H1 (cell line): ENCODE measurements around the gene XPO1. TPM values are rescaled to one million over a fixed set of nuclear protein-coding genes. Genes with fewer than 3 reads are reported as not detected.
A peak's percentile ranks its signal among the peaks of the same experiment; 100 is the strongest.

Experiments used
- CTCF ChIA-PET: fragments of 300-600 bp; sonication (Branson Sonifier 250); formaldehyde crosslinking; loops from one replicate; lab custom pipeline; 2021; ENCODE audit not compliant: partially characterized antibody; lab: Charles Lee
- POLR2A ChIA-PET: fragments of 300-600 bp; sonication (Branson Sonifier 250); formaldehyde crosslinking; loops from one replicate; lab custom pipeline; 2021; ENCODE audit warnings: inconsistent platforms; ENCODE audit not compliant: partially characterized antibody; lab: Charles Lee
- DNase-seq, 2 experiments: peaks; one replicate each; pipeline versions ENCODE4 v3.0.0 to v3.0.0-alpha.2; 2010 to 2022; ENCODE audit warnings: low spot score in 2 of 2, low read depth in 1 of 2, mixed read lengths in 1 of 2
- FAIRE-seq: peaks from 2 replicates; lab custom pipeline; 2011; peaks lifted over from hg19 to GRCh38; lab: Jason Lieb, UNC
- H2AFZ ChIP-seq: 2 replicates; pipeline ENCODE4 v1.8.1; 2012; ENCODE audit warnings: low read length, inconsistent platforms
- H2AK5ac ChIP-seq: 2 replicates; pipeline ENCODE4 v1.6.1; 2013; ENCODE audit warnings: low read depth, low read length
- H2BK120ac ChIP-seq: replicated peaks from 2 replicates; pipeline ENCODE3; 2013; ENCODE audit warnings: low read depth, low read length, inconsistent platforms
- H2BK12ac ChIP-seq: 2 replicates; pipeline ENCODE4 v1.6.1; 2013; ENCODE audit warnings: low read depth, low read length
- H2BK15ac ChIP-seq: 2 replicates; pipeline ENCODE4 v1.6.1; 2013; ENCODE audit warnings: low read length
- H2BK20ac ChIP-seq: 2 replicates; pipeline ENCODE4 v1.6.1; 2013; ENCODE audit warnings: low read length
- H2BK5ac ChIP-seq: 2 replicates; pipeline ENCODE4 v1.6.1; 2013; ENCODE audit warnings: low read depth, low read length
- H3K14ac ChIP-seq: 2 replicates; pipeline ENCODE4 v1.6.1; 2013; ENCODE audit warnings: inconsistent platforms; ENCODE audit not compliant: insufficient read length
- H3K18ac ChIP-seq: 2 replicates; pipeline ENCODE4 v1.6.1; 2013; ENCODE audit warnings: low read length; ENCODE audit errors: extremely low read depth
- H3K23ac ChIP-seq: 2 replicates; pipeline ENCODE4 v1.6.1; 2013; ENCODE audit warnings: inconsistent platforms; ENCODE audit not compliant: insufficient read length
- H3K23me2 ChIP-seq: 2 replicates; pipeline ENCODE4 v1.6.1; 2013; ENCODE audit warnings: low read depth, low read length
- H3K27ac ChIP-seq: 2 replicates; pipeline ENCODE4 v1.6.1; 2011; ENCODE audit warnings: low read depth, low read length, inconsistent platforms
- H3K27me3 ChIP-seq, 4 experiments: replicated peaks in 1 of 4; 1 replicate in 1 of 4; 2 replicates in 3 of 4; pipeline versions ENCODE4 v1.6.1 to v1.8.1; 2011 to 2013; ENCODE audit warnings: low read length in 3 of 4, mild to moderate bottlenecking in 3 of 4, inconsistent platforms in 2 of 4, mixed read lengths in 2 of 4, moderate library complexity in 1 of 4; ENCODE audit not compliant: control insufficient read depth in 3 of 4, insufficient read depth in 3 of 4; ENCODE audit errors: extremely low read depth in 1 of 4
- H3K36me3 ChIP-seq, 4 experiments: 2 replicates each; pipeline versions ENCODE4 v1.6.1 to v1.8.1; 2011 to 2013; ENCODE audit warnings: mild to moderate bottlenecking in 4 of 4, low read length in 3 of 4, moderate library complexity in 2 of 4, control low read depth in 1 of 4, inconsistent platforms in 1 of 4; ENCODE audit not compliant: insufficient read depth in 4 of 4, control insufficient read depth in 2 of 4
- H3K4ac ChIP-seq: replicated peaks from 2 replicates; pipeline ENCODE3; 2013; ENCODE audit warnings: low read length, low read depth, mixed read lengths, inconsistent platforms; ENCODE audit not compliant: insufficient read length
- H3K4me1 ChIP-seq, 4 experiments: replicated peaks in 1 of 4; 1 replicate in 1 of 4; 2 replicates in 3 of 4; pipeline versions ENCODE4 v1.6.1 to v1.8.1; 2011 to 2013; ENCODE audit warnings: low read length in 3 of 4, inconsistent platforms in 2 of 4, mixed read lengths in 1 of 4; ENCODE audit not compliant: insufficient read depth in 4 of 4, control insufficient read depth in 3 of 4
- H3K4me2 ChIP-seq, 2 experiments: 2 replicates each; pipeline versions ENCODE4 v1.6.1 to v1.8.1; 2011 to 2013; ENCODE audit warnings: low read depth in 2 of 2, low read length in 2 of 2, control low read depth in 1 of 2, inconsistent platforms in 1 of 2, mild to moderate bottlenecking in 1 of 2; ENCODE audit not compliant: insufficient read depth in 1 of 2
- H3K4me3 ChIP-seq, 4 experiments: fragments of 200-600, 300-600 bp in 1 of 4; sonication (generic), shearing (Covaris generic), sonication (Bioruptor Twin) in 1 of 4; 2 replicates each; pipeline versions ENCODE4 v1.5.1 to v1.8.1; 2011 to 2016; ENCODE audit warnings: low read length in 4 of 4, low read depth in 3 of 4, control low read depth in 2 of 4, inconsistent platforms in 2 of 4, mild to moderate bottlenecking in 2 of 4, mixed read lengths in 1 of 4, moderate library complexity in 1 of 4; ENCODE audit not compliant: insufficient read depth in 2 of 4; ENCODE audit errors: extremely low read depth in 1 of 4
- H3K56ac ChIP-seq: replicated peaks from 2 replicates; pipeline ENCODE3; 2013; ENCODE audit warnings: low read depth, mild to moderate bottlenecking, mixed read lengths, low read length, inconsistent platforms; ENCODE audit not compliant: insufficient read length
- H3K79me1 ChIP-seq: 2 replicates; pipeline ENCODE4 v1.6.1; 2013; ENCODE audit warnings: low read depth, low read length, control low read depth
- H3K79me2 ChIP-seq, 2 experiments: 2 replicates each; pipeline versions ENCODE4 v1.6.1 to v1.8.1; 2012 to 2013; ENCODE audit warnings: low read length in 2 of 2, mild to moderate bottlenecking in 2 of 2, inconsistent platforms in 1 of 2; ENCODE audit not compliant: insufficient read depth in 2 of 2, control insufficient read depth in 1 of 2
- H3K9ac ChIP-seq, 4 experiments: replicated peaks in 1 of 4; 1 replicate in 1 of 4; 2 replicates in 3 of 4; pipeline versions ENCODE4 v1.6.1 to v1.8.1; 2011 to 2013; ENCODE audit warnings: low read depth in 3 of 4, low read length in 3 of 4, control low read depth in 2 of 4, mild to moderate bottlenecking in 2 of 4, moderate library complexity in 2 of 4, inconsistent platforms in 1 of 4; ENCODE audit errors: extremely low read depth in 1 of 4
- H3K9me3 ChIP-seq, 2 experiments: 2 replicates each; pipeline versions ENCODE4 v1.6.1 to v1.8.1; 2012 to 2013; ENCODE audit warnings: mild to moderate bottlenecking in 2 of 2, moderate library complexity in 2 of 2, control low read depth in 1 of 2, inconsistent platforms in 1 of 2, low read depth in 1 of 2, low read length in 1 of 2, mixed read lengths in 1 of 2; ENCODE audit not compliant: insufficient read depth in 2 of 2
- H4K20me1 ChIP-seq, 2 experiments: replicated peaks in 1 of 2; 2 replicates each; pipeline versions ENCODE3 to v1.8.1; 2011 to 2013; ENCODE audit warnings: inconsistent platforms in 2 of 2, low read length in 2 of 2, mild to moderate bottlenecking in 1 of 2; ENCODE audit not compliant: insufficient read depth in 2 of 2, control insufficient read depth in 1 of 2
- H4K5ac ChIP-seq: 2 replicates; pipeline ENCODE4 v1.6.1; 2013; ENCODE audit warnings: low read length, low read depth, mixed read lengths, inconsistent platforms; ENCODE audit not compliant: insufficient read length
- H4K8ac ChIP-seq: 2 replicates; pipeline ENCODE4 v1.8.0; 2013; ENCODE audit warnings: mild to moderate bottlenecking, moderate library complexity, low read length, inconsistent platforms; ENCODE audit not compliant: insufficient read depth; ENCODE audit errors: extremely low read depth
- H4K91ac ChIP-seq: replicated peaks from 2 replicates; pipeline ENCODE3; 2013; ENCODE audit warnings: low read length, mixed read lengths, inconsistent platforms; ENCODE audit not compliant: insufficient read length
- ASH2L ChIP-seq: fragments of 200-600, 300-600 bp; sonication (generic); IDR thresholded peaks from one replicate; pipeline ENCODE4 v1.7.1; 2017; ENCODE audit warnings: low read length
- KDM1A ChIP-seq: fragments of 200-600, 300-600 bp; sonication (generic); IDR thresholded peaks from 2 replicates; pipeline ENCODE4 v1.7.1; 2016; ENCODE audit warnings: mild to moderate bottlenecking, low read length, borderline replicate concordance
- POLR2A ChIP-seq, 2 experiments: IDR thresholded peaks; 1 replicate in 1 of 2; 2 replicates in 1 of 2; pipeline ENCODE4 v1.6.1; 2011; ENCODE audit warnings: low read depth in 2 of 2, low read length in 2 of 2, mild to moderate bottlenecking in 2 of 2; ENCODE audit errors: control extremely low read depth in 1 of 2
- POLR2AphosphoS5 ChIP-seq: IDR thresholded peaks from 2 replicates; pipeline ENCODE4 v1.6.1; 2011; ENCODE audit warnings: low read depth, low read length
- RAD21 ChIP-seq, 2 experiments: IDR thresholded peaks in 1 of 2; conservative IDR thresholded peaks in 1 of 2; 2 replicates each; pipeline ENCODE4 v1.6.1; 2011; ENCODE audit warnings: low read depth in 2 of 2, low read length in 2 of 2, improper control_type of control experiment in 1 of 2, inconsistent platforms in 1 of 2, mild to moderate bottlenecking in 1 of 2, moderate library complexity in 1 of 2
- RBBP5 ChIP-seq: IDR thresholded peaks from 2 replicates; pipeline ENCODE4 v1.7.1; 2012; ENCODE audit warnings: low read depth, mild to moderate bottlenecking, inconsistent platforms, low read length, moderate library complexity, borderline replicate concordance
- SUZ12 ChIP-seq: fragments of 200-600 bp; sonication (generic); IDR thresholded peaks from 2 replicates; pipeline ENCODE4 v1.6.1; 2012; ENCODE audit warnings: mild to moderate bottlenecking, inconsistent platforms, low read length, moderate library complexity, mixed read lengths
- TEAD4 ChIP-seq: IDR thresholded peaks from 2 replicates; pipeline ENCODE4 v1.6.1; 2012; ENCODE audit warnings: low read depth, low read length, inconsistent platforms, mixed read lengths
- WGBS, 2 experiments: shearing (Covaris generic) in 1 of 2; methylation state at CpG; one replicate each; pipeline versions ENCODE4 v1.1.6 to v1.1.7; 2013 to 2015; ENCODE audit warnings: low lambda C conversion rate in 2 of 2, mixed read lengths in 2 of 2, inconsistent platforms in 1 of 2, low coverage in 1 of 2, missing lambda C conversion rate in 1 of 2; ENCODE audit not compliant: insufficient replicate concordance in 2 of 2, insufficient coverage in 1 of 2, insufficient read length in 1 of 2; ENCODE audit errors: extremely low coverage in 1 of 2, missing lambda C conversion rate in 1 of 2; 5-methylcytosine and 5-hydroxymethylcytosine counted together
- polyA plus RNA-seq, 7 experiments: library from polyadenylated mRNA; depleted of rRNA in 3 of 7; stranded (reverse) in 5 of 7; unstranded in 2 of 7; fragments of >200 nt in 5 of 7; fragments of 200-250 nt in 2 of 7; gene quantifications; 1 replicate in 5 of 7; 2 replicates in 1 of 7; 4 replicates in 1 of 7; pipeline versions ENCODE4 v1.2.1 to v1.2.3, GENCODE V29; 2011 to 2013; ENCODE audit warnings: missing spikeins in 2 of 7, mixed read lengths in 2 of 7
- total RNA-seq: library from RNA; stranded (reverse); fragmentation: NEBNext Ultra II Directional; extraction: Animal tissue kit (Norgen Biotek cat#: 25700); gene quantifications from 2 replicates; pipeline ENCODE4 v1.2.1, GENCODE V29; 2021
- TF ChIP-seq, protein P1 (sequence below): IDR thresholded peaks from 2 replicates; pipeline ENCODE4 v1.6.1; 2012; ENCODE audit warnings: inconsistent platforms

XPO1 gene
- total and polyA plus RNA-seq, 2 of the 8 experiments (the other 6 are each of a cell fraction or from before 2014, with no cell fraction given), result 110 to 296 TPM

DNA sequence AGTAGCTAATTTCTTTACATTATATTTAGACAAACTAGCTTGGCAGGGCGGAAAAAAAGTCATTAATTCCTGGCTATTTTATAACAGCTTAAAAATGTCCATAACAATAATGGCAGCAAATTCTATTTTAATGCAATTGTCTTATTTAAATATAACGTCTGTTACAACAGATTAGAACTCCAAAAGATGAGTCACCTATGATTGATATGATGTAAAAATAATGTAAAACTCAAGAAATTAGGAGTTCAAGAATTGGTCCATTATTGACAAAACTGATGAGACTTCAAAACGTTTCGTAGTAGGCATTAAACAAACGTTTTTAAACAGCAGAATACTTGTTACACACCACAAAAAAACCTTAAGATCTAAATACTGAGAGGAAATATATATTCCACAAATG lies 2.7 kb downstream of the XPO1 start:
- ChIA-PET POLR2A (interaction anchor here (0.6 to 5.4 kb wide), 12 partner anchors 8 to 136 kb away, joined by 3 to 53 read pairs (median 5); no protein-coding TSS in a partner anchor), CTCF (interaction anchor here (0.8 to 3.2 kb wide), 3 partner anchors 14 to 124 kb away, joined by 3 to 10 read pairs (median 4); no protein-coding TSS in a partner anchor)
- DNase-seq (no peak), FAIRE-seq (no peak)
- Histone ChIP-seq H3K56ac (no peak overlapping the region), H4K91ac (no peak overlapping the region), H2BK120ac (no peak overlapping the region), H3K36me3 (peaks cover 0 to 23% (median 3%) of the 10 kb centered on the region in 4 experiments; a peak in 2 of 8 replicates), H3K23ac (no peak overlapping the region), H3K4me3 (peak overlapping the region; percentile 96 to 99 (median 97); a peak in 7 of 8 replicates), H3K27me3 (no peaks in the 10 kb centered on the region), H3K9me3 (no peaks in the 10 kb centered on the region; a peak in 1 of 4 replicates), H3K79me2 (peaks cover 59 to 74% of the 10 kb centered on the region in 2 experiments), H3K27ac (no peak overlapping the region), H4K5ac (no peak overlapping the region), H3K79me1 (no peaks in the 10 kb centered on the region), H2AK5ac (no peak overlapping the region), H4K8ac (no peak overlapping the region), H3K23me2 (peaks cover 11% of the 10 kb centered on the region), H3K18ac (no peak overlapping the region), H3K14ac (no peak overlapping the region), H2BK5ac (no peak overlapping the region), H3K4ac (no peak overlapping the region), H2BK12ac (no peak overlapping the region), H4K20me1 (peaks cover 16 to 33% of the 10 kb centered on the region in 2 experiments), H3K4me1 (peaks cover 2 to 11% (median 6%) of the 10 kb centered on the region in 4 experiments; a peak in 4 of 7 replicates), H2BK20ac (no peak overlapping the region), H2BK15ac (no peak overlapping the region), H3K4me2 (peak overlapping the region; percentile 82 to 98), H3K9ac (no peak overlapping the region; a peak in 1 of 7 replicates), H2AFZ (no peak overlapping the region)
- 10% methylated on average over 5 of the region's 5 CpGs; no CpG with 5 or more reads in 1 of the 2 experiments for WGBS, 2 experiments
- TF ChIP-seq KDM1A (no peak), TEAD4 (no peak), RAD21 (IDR thresholded peaks at IDR 0.05 in 1 of 2, conservative IDR thresholded peaks at IDR 0.05 in 1 of 2; ENCODE audit: low read depth in 2 of 2, low read length in 2 of 2) (no peak), POLR2AphosphoS5 (no peak), POLR2A (IDR thresholded peaks at IDR 0.05; ENCODE audit: control extremely low read depth in 1 of 2, low read depth in 2 of 2, low read length in 2 of 2) (no peak), RBBP5 (no peak), SUZ12 (no peak), ASH2L (no peak)
- TF ChIP-seq, protein P1, sequence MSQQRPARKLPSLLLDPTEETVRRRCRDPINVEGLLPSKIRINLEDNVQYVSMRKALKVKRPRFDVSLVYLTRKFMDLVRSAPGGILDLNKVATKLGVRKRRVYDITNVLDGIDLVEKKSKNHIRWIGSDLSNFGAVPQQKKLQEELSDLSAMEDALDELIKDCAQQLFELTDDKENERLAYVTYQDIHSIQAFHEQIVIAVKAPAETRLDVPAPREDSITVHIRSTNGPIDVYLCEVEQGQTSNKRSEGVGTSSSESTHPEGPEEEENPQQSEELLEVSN, result no peak
